GM23338 (cell line): ENCODE data around the gene GNB3. TPM values are rescaled to one million over a fixed set of nuclear protein-coding genes. Genes with fewer than 3 reads are reported as not detected.
A peak's percentile ranks its signal among the peaks of the same experiment; 100 is the strongest.

Source experiments
- ATAC-seq: fragments of 200-7000 bp; cut with Tn5 transposase; 3 replicates; pipeline ENCODE4 v1.9.1; 2020
- DNase-seq: peaks from one replicate; pipeline ENCODE4 v3.0.0-alpha.2; 2015; ENCODE audit warnings: low spot score
- H2AFZ ChIP-seq: fragments of 200-600 bp; sonication (generic); 2 replicates; pipeline ENCODE4 v1.8.0; 2016; ENCODE audit warnings: antibody characterized with exemption, mild to moderate bottlenecking, moderate library complexity
- H3F3A ChIP-seq: fragments of 200-600 bp; sonication (generic); replicated peaks from 2 replicates; pipeline ENCODE4 v1.8.0; 2017; ENCODE audit warnings: antibody characterized with exemption, mixed run types, low read depth
- H3K27ac ChIP-seq: fragments of 200-600 bp; sonication (generic); 2 replicates; pipeline ENCODE4 v1.6.1; 2016; ENCODE audit warnings: low read depth
- H3K27me3 ChIP-seq: fragments of 200-600 bp; sonication (generic); 2 replicates; pipeline ENCODE4 v1.8.0; 2016; ENCODE audit warnings: mild to moderate bottlenecking, mixed run types, moderate library complexity; ENCODE audit not compliant: insufficient read depth
- H3K36me3 ChIP-seq: fragments of 200-600 bp; sonication (generic); 2 replicates; pipeline ENCODE4 v1.8.0; 2016; ENCODE audit warnings: mild to moderate bottlenecking; ENCODE audit not compliant: insufficient read depth
- H3K4me1 ChIP-seq: fragments of 200-600 bp; sonication (generic); 2 replicates; pipeline ENCODE4 v1.8.0; 2016; ENCODE audit warnings: mild to moderate bottlenecking, moderate library complexity; ENCODE audit not compliant: insufficient read depth
- H3K4me2 ChIP-seq: fragments of 200-600 bp; sonication (generic); 2 replicates; pipeline ENCODE4 v1.7.1; 2017; ENCODE audit warnings: mixed run types
- H3K4me3 ChIP-seq: fragments of 200-600 bp; sonication (generic); 2 replicates; pipeline ENCODE4 v1.6.1; 2016; ENCODE audit warnings: mixed run types
- H3K79me2 ChIP-seq: fragments of 200-600 bp; sonication (generic); replicated peaks from 2 replicates; pipeline ENCODE4 v1.8.0; 2017; ENCODE audit warnings: mild to moderate bottlenecking; ENCODE audit not compliant: insufficient read depth
- H3K9me2 ChIP-seq: fragments of 200-600 bp; sonication (generic); 2 replicates; pipeline ENCODE4 v1.8.0; 2017; ENCODE audit not compliant: insufficient read depth
- H4K20me1 ChIP-seq: fragments of 200-600 bp; sonication (generic); replicated peaks from 2 replicates; pipeline ENCODE4 v1.8.0; 2017; ENCODE audit warnings: mild to moderate bottlenecking; ENCODE audit not compliant: insufficient read depth
- H3K27ac Mint-ChIP-seq: 2 replicates; pipeline ENCODE4 v1.8.0; 2020; ENCODE audit warnings: inconsistent platforms, mild to moderate bottlenecking, moderate library complexity, mixed read lengths
- H3K27me3 Mint-ChIP-seq: 3 replicates; pipeline ENCODE4 v1.8.0; 2022; ENCODE audit warnings: low read depth, mild to moderate bottlenecking, moderate library complexity, mixed read lengths, inconsistent platforms; ENCODE audit not compliant: insufficient read depth, poor library complexity
- H3K36me3 Mint-ChIP-seq: 3 replicates; pipeline ENCODE4 v1.8.0; 2021; ENCODE audit warnings: low read depth, mild to moderate bottlenecking, inconsistent platforms, moderate library complexity, mixed read lengths
- H3K4me1 Mint-ChIP-seq: 3 replicates; pipeline ENCODE4 v1.8.0; 2020; ENCODE audit warnings: mild to moderate bottlenecking, inconsistent platforms, mixed read lengths
- H3K4me3 Mint-ChIP-seq: 3 replicates; pipeline ENCODE4 v1.8.0; 2021; ENCODE audit warnings: moderate library complexity, mild to moderate bottlenecking, inconsistent platforms, mixed read lengths
- H3K9me3 Mint-ChIP-seq: 3 replicates; pipeline ENCODE4 v1.8.0; 2020; ENCODE audit warnings: moderate library complexity, mild to moderate bottlenecking, inconsistent platforms, mixed read lengths
- CREB1 ChIP-seq: fragments of 250-450 bp; sonication (Bioruptor Pico); IDR thresholded peaks from 2 replicates; pipeline ENCODE4 v1.5.0; 2020; ENCODE audit warnings: low read depth, mild to moderate bottlenecking, moderate library complexity
- EZH2 ChIP-seq: fragments of 200-600 bp; sonication (generic); IDR thresholded peaks from one replicate; pipeline ENCODE4 v1.8.0; 2017; ENCODE audit warnings: antibody characterized with exemption, mild to moderate bottlenecking, low read depth; ENCODE audit not compliant: unreplicated experiment
- NANOG ChIP-seq: IDR thresholded peaks from 2 replicates; pipeline ENCODE4 v1.6.1; 2016; ENCODE audit warnings: antibody characterized with exemption, borderline replicate concordance
- STAT1 ChIP-seq: IDR thresholded peaks from one replicate; pipeline ENCODE4 v1.6.1; 2016; ENCODE audit warnings: antibody characterized with exemption; ENCODE audit not compliant: unreplicated experiment
- ZNF114 ChIP-seq: fragments of 250-450 bp; sonication (Bioruptor Pico); IDR thresholded peaks from 2 replicates; pipeline ENCODE4 v1.5.0; 2020; ENCODE audit warnings: mild to moderate bottlenecking, moderate library complexity
- ZNF331 ChIP-seq: fragments of 250-450 bp; sonication (Bioruptor Pico); IDR thresholded peaks from 2 replicates; pipeline ENCODE4 v1.5.0; 2020; ENCODE audit warnings: low read depth, mild to moderate bottlenecking, moderate library complexity
- ZNF462 ChIP-seq: fragments of 250-450 bp; sonication (Bioruptor Pico); IDR thresholded peaks from 2 replicates; pipeline ENCODE4 v1.5.0; 2020; ENCODE audit warnings: mild to moderate bottlenecking, moderate library complexity
- polyA plus RNA-seq: library from polyadenylated mRNA; unstranded; fragments of >200 nt; fragmentation: Nextera tagmentation; extraction: Ambion mirVana; gene quantifications from 2 replicates; pipeline ENCODE4 v1.2.1, GENCODE V29; 2016
- total RNA-seq: library from RNA; depleted of rRNA; stranded (reverse); fragments of >200 nt; shearing (Covaris generic); gene quantifications from 2 replicates; pipeline ENCODE4 v1.2.3, GENCODE V29; 2014

GNB3 gene
- total and polyA plus RNA-seq, 2 experiments from 2014 or later = 5.4 to 8.2 TPM

GRCh38 chr12:6833189-6833890 is 7.4 kb upstream of the GNB3 start (continued):
- TF ChIP-seq ZNF462 (CRISPR knock-in tag) = no peak
- no peak for TF ChIP-seq ZNF114
- TF ChIP-seq NANOG = no peak
- TF ChIP-seq ZNF331 (CRISPR knock-in tag) = no peak

GRCh38 chr12:6834254-6834653 is 6.5 kb upstream of the GNB3 start:
- peaks cover 6% of the 10 kb centered on the region; the same call in 1 of the 2 replicates for H3K36me3 ChIP-seq
- H3K36me3 Mint-ChIP-seq = peaks cover 83% of the 10 kb centered on the region

More at GRCh38 chr12:6834254-6834653, 6.5 kb upstream of the GNB3 start:
- no peak for DNase-seq
- no peaks in the 10 kb centered on the region for H3K9me2 ChIP-seq
- H3K4me2 ChIP-seq = no peak overlapping the region
- Mint-ChIP-seq H3K9me3 (no peaks in the 10 kb centered on the region), H3K27ac (no peak overlapping the region; the same call in 1 of the 2 replicates), H3K27me3 (peaks cover 14% of the 10 kb centered on the region), H3K4me1 (peaks cover 20% of the 10 kb centered on the region), H3K4me3 (no peak overlapping the region)
- peaks cover 3% of the 10 kb centered on the region; the same call in 1 of the 2 replicates for H4K20me1 ChIP-seq
- H2AFZ ChIP-seq = no peak overlapping the region
- H3K4me3 ChIP-seq = no peak overlapping the region
- H3K79me2 ChIP-seq = peaks cover 9% of the 10 kb centered on the region
- TF ChIP-seq ZNF114 (no peak), ZNF462 (CRISPR knock-in tag) (no peak), STAT1 (no peak), CREB1 (no peak), EZH2 (no peak)
- ATAC-seq = no peak
- no peaks in the 10 kb centered on the region for H3K27me3 ChIP-seq
- H3K4me1 ChIP-seq = peaks cover 10% of the 10 kb centered on the region; the same call in 1 of the 2 replicates
- H3F3A ChIP-seq = peaks cover 23% of the 10 kb centered on the region
- peak overlapping the region; percentile 69; the same call in 1 of the 2 replicates for H3K27ac ChIP-seq
